GM18519 (cell line): ENCODE results near the gene JPH2.
"Not testable (repeated sequence)": the region's sequence is repeated elsewhere in the genome, so short reads cannot be mapped to it uniquely, and the experiment has no call there.

Source experiments
- ATAC-seq: cut with Tn5 transposase; IDR thresholded peaks from one replicate; pipeline ENCODE4 v1.9.1; 2021; ENCODE audit warnings: mild to moderate bottlenecking, moderate library complexity; ENCODE audit not compliant: unreplicated experiment, low FRiP score

The JPH2 gene

DNA sequence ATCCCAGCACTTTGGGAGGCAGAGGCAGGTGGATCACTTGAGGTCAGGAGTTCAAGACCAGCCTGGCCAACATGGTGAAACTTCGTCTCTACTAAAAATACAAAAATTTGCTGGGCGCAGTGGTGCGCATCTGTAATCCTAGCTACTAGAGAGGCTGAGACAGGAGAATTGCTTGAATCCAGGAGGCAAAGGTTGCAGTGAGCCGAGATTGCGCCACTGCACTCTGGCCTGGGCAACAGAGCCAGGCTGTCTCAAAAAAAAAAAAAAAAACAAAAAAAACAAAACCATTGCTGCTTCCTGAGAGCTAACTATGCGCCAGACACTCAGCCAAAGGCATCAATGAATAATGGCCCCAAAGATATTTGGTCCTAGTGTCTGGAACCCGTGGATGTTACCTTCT lies 57.7 kb downstream of the JPH2 start:
- not testable (repeated sequence) for ATAC-seq

DNA sequence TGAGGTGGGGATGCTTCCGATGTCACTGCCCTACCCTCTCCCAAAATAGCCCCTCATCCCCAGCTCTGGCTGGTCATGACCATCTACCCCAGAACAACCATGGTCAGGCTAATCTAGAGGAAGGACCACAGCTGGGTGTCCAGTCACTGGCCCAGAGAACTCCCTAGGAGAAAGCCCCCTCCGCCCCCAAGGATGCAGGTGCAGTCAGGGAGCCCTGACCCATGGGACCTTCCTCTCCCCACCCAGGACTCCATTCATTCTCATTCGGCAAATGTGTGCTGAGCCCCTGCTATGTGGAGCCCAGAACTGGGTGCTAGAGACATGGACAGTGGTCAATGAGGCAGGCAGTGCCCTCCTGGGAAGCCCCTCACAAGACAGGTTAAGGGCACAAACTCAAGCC lies 60.5 kb downstream of the JPH2 start:
- ATAC-seq: no peak

DNA sequence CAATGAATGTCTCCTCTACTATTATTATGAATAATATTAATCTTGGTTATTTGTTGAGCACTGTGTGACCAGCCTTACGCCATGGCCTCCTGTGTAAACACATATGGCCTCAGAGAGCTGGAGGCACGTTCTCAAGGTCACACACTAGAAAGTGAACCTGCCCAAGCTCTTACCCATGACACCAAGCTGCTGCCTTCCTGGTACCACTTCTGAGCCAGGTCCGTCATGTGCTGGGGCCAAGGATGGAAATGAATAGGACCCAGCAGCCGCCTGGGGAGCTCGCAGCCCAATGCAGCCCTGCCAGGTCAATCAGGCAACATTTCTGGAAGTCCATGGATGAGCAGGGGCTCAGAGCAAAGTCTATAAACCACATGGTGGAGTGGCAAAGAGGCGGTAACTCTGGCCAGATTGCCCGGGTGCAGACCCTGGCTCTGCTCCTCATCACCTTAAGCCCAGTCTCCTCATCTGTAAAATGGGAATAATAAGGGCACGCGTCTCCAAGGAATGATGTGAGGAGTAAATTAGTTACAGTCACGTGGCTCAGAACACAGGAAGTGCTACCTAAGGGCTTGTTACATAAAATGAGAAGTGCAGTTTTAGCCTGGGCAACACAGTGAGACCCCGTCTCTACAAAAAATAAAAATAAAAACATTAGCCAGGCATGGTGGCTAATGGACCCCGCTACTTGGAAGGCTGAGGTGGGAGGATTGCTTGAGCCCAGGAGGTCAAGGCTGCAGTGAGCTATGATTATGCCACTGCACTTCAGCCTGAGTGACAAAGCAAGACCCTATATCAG lies 61.5 kb downstream of the JPH2 start:
- no peak for ATAC-seq

DNA sequence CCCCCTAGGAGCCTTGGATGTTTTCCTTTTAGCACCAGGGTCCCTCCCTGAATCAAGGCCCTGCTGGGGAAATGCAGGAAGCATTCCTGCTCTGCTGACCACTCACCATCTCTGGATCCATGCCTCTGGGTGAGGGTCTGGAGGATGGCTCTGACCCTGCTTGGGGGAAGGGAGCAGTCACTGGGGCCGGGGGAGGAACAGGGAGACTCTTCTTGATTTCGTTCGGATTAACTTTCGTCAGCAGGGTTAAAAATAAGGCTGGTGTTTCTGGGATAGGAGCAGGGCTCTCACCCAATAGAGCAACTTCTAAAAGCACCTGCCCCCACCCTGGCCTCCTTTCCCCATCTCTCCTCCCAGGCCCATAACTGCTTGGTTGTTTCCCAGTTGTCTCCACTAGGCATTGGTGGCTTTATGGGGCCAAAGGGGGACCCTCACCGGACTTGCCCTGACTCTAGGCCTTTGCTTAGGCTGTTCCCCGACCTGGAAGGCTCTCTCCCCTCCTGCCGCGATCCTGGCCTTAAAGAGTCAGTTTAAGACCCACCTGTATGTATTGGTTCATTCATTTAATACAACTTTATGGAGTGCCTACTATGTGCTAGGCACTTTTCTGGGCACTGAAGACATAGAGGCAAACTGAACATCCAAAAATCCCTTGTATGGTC lies 63.0 kb downstream of the JPH2 start:
- ATAC-seq: no peak

DNA sequence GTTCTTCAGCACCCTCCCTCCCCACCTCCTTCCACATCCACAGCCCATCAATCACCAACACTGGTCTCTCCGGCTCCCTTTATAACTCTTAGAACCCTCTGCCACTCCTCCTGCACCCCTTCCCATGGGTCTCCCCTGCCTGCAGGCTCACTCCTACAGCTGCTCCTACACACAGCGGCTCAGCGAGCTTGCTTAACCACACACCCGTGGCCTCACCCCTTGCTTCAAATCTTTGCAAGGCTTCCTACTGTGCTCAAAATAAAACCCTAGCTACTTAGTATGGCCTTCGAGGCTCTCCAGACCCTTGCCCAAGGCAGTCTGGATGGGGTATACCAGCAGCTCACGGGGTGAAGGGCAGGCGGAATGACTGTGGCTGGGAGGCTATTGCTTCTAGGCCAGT lies 63.7 kb downstream of the JPH2 start:
- no peak for ATAC-seq

DNA sequence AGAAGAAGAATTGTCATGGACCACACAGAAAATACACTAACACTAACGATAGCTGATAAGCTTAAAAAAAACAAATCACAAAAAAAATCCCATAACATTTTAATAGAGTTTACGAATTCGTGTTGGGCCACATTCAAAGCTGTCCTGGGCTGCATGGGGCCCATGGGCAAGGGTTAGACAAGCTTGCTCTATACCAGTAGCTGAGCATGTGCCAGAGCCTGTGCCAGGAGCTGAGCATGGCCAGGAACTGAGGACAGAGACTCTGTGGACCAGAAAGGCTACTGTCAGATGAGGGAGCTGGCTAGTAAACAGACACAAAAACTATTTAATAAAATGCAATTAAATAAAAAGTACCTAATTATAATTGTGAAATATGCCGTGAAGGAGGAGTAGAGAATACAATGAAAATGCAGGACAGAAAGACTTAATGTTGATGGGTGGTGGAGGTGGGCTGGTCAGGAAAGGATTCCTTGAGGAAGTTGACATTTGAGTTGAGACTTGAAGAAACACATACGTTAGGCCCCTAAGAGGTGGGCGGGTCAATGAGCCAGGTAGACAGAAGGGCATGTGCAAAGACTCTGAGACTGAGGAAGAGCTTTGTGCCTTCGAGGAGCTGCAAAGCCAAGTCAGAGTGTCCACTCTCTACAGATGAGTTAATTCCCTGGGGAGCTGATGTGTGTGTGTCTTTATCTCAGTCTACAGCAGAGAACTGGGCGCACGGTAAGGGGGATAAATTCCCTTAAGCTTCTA lies 66.1 kb downstream of the JPH2 start:
- no peak for ATAC-seq

DNA sequence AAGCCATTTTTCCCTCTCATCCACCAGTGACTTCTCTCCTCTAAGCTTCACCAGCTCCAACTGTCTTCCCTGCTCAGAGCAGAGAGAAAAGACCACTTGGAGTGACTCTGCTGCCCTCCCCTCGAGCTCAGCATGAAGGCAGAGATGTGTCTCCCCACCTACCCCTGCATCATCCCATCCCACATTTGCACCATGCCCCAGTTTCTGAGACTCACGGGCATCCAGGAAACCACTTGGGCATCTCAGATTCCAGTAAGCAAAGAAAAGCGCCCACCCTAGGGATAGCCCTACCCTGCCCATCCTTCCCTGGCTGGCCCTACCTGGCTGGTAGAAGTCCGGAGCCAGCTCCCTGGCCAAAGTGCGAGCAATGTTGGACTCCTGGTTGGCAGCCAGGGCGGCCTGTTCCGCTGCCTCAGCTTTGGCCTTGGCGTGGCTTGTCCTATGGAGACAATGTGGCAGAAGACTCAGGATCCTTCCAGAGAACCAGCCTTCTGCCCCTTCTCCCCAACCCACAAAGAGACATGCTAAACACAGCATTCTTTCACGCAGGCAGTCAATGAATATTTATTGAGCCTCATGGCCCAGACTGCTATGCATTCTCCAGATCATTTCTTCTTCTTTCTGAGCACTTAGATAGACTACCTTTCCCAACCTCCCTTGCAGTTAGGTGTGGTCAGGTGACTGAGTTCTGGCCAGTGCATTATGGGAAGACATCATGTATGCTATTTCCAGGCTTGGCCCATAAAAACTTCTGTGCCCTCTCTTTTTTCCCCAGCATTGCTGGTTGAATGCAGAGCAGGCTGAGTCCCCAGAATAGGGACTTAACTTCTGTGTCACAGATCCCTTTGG lies 68.6 kb downstream of the JPH2 start:
- ATAC-seq: no peak

DNA sequence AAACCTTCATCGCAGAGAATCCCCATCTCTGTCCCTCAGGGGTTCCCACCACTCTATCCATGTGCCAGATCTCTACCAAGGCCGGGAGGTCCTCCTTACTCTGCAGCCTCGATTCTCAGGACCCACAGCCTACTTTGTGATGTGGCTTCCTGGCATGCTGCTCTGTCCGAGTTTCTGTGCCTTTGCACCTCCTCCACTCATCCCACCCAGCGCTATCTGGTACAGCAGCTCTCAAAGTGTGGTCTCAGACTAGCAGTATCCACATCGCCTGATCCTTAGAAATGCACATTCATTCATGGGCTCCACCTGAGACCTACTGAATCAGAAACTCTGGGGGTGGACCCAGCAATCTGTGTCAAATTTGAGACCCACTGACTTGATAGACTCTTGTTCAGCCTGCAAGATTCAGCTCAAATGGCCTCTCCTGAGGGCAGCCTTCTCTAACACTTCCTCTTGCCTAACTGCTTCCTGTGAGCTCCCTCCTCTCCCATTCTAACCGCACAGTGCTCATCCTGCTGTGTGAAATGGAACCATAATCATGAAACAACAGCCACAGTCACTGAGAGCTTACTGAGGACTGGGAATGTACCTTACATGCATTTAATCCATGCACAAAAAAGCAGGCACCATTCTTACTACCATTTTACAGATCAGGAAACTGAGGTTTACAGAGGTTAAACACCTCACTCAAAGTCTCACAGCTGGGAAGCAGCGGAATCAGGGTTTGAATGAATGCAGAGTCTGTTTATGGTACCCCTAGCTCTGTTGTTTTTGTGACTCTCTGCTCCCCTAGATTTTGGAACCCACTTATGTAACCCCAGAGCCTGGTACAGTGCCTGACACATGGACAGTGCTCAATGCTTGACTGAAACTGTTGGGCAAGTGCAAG lies 69.4 kb downstream of the JPH2 start:
- no peak for ATAC-seq

DNA sequence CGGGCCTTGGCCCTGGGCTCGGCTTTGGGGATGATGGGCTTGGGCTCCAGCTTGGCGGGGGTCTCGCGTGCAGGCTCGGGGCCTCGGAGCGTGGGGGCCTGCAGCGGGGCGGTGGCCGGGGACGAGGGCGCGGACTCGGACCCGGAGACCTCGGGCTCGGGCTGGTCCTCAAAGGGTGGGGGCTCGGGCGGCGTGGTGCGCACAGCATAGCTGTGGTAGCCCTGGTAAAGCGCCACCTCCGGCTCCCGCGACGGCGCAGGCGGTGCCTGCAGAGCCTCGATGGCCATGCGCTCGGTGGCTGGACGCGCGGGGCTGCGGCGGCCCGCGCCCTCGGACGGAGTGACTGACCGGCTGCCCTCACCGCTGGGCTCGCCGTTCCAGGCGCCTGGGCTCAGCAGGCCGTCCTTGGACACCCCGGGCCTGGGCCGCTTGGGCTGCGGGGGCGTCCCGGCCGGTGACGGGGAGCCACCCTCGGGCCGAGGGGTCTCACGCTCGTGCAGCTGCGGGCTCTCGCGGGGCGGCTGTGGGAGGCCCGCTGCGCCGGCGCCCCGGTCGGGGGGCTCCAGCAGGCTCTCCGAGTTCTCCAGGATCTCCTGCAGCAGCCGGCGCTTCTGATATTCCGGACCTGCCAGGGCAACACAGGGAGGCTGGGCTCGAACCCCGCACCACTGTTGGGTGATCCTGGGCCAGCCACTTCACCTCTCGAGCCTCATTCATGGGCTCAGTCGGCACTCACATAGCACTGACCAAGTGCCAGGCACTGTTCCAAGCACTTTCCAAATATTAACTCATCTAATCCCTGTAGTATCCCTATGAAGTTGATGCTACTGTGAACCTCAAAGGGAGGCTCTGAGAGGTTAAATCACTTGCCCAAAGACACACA lies 71.0 kb downstream of the JPH2 start:
- ATAC-seq: no peak

DNA sequence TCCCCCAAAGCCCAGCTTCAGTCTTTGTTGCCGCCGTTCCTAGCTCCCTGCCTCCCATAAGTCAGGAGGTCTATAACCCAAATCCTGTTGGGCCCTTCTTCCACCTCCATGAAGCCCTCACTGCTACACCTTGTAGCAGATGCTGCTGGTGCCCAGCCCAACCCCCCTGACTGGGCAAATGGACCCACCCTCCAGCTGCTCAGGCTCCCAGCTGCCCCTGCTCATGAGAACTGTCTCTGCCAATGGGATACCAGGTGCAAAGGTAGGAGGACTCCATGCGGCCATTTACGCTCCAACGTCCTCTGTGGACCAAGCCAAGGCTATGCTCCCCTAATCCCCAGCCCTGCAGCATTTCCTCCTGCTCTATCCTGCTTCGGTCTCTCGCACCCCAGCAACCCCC lies 71.8 kb downstream of the JPH2 start:
- ATAC-seq: no peak

DNA sequence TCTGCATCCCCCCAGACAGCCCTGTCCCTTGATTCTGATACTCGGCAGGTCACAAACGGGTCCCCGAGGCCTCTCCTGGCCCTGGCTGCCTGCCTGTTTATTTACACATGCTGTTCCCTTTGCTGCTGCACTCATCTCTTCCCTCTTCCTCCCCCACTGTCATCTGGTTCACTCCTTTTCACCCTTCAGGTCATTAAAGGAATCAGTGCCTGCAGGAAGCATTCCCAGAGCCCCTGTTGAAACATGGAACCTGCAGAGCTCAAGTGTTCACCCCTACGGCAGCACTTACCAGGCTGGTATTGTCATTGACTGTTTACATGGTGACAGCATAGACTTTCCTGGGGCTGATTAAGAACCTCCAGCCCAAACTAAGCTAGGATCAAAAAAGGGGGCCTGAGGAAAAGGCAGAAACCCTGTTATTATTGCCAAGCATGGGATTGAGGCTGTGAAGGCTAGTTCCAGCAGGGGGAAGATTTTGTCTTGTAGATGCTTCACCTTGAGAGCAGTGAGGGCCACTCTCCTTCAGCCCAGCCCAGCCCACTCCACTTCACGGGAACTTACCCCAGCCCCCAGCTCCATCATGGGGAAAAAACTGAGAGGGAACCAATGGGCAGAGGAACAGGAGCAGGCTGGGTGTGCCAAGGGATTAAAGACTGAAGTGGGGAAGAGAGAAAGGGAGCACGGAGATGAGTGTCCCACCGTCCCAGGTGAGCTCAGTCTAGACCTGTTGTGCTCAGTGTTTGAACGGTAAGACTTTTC lies 73.2 kb downstream of the JPH2 start:
- ATAC-seq: no peak

DNA sequence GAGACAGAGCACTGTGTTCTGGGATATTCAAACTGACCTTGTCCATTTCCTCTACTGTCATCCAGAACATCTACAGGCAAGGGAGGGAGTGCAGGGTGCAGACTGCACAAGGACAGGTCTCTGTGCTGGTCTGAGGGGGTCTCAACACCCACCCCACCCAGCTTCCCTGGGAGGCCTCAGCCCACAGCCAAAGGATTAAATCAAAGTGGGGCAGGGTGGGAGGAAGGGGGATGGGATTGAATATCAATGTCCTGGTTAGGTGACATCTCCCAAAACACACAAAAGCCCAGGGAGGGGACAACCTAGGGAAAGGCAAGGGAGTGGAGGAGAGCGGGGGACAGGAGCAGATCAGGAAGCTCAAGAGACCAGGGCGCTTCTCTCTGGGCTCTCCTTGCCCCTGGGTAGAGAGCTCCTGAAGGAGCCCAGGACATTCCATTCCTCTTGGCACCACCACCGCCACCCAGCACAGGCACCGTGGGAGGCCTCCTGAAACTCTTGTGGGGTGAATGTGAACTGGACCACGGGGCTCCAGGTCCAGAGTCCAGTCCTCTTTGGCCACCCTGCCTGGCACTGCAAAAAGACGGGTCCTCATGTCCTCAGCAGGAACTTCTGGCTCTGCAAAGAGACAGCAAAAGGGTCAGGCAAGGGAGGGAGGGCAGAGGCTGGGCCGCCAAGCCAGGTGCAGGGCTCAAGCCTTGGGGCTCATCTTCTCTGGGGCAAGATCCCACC lies 73.9 kb downstream of the JPH2 start:
- no peak for ATAC-seq

DNA sequence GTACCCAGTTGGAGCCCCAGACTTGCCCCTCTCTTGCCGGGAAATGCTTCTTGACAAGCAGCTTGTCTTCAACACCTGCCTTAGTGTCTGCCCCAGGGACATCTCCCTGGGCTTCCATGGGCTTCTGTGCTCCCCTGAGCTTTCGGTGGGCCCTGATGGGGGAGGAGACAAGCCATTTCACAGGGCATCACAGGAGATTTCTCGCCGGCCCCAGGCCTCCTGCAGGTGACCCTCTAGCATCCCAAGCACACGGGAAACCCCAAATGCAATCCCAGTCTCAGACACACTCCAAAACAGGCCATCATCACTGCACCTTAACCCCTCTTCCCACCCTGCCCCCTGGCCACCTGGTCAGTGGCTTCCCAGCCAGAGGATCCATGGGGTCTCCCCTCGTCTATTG lies 74.5 kb downstream of the JPH2 start:
- ATAC-seq: no peak

DNA sequence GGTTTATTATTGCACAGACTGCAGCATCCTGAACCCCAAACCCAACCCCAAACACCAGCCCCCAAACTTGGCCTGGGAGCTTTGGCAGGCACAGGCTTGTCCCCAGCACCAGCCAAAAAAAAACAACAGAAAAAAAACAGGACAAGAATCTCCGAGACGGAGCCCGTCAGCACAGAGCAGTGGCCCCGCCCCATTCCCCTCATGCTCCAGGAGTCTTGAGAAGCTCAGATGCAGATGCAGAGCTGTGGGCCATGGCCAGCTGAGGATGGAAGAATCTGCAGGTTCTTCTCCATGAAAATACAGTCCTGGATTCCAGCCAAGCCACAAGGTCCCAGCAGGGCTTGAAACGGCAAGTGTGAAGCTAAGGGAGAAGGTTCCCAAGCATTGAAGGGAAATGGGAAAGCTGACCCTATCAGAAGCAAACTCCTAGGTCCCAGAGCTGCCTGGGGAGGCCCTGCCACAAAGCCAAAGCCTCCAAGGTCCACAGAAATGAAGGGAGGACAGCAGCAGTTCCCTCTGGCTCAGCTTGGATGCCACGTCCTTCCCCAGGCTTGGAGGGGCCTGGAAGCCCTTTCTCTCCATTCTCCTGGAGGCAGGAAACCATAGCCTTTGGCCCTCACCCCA lies 75.2 kb downstream of the JPH2 start:
- ATAC-seq: no peak

DNA sequence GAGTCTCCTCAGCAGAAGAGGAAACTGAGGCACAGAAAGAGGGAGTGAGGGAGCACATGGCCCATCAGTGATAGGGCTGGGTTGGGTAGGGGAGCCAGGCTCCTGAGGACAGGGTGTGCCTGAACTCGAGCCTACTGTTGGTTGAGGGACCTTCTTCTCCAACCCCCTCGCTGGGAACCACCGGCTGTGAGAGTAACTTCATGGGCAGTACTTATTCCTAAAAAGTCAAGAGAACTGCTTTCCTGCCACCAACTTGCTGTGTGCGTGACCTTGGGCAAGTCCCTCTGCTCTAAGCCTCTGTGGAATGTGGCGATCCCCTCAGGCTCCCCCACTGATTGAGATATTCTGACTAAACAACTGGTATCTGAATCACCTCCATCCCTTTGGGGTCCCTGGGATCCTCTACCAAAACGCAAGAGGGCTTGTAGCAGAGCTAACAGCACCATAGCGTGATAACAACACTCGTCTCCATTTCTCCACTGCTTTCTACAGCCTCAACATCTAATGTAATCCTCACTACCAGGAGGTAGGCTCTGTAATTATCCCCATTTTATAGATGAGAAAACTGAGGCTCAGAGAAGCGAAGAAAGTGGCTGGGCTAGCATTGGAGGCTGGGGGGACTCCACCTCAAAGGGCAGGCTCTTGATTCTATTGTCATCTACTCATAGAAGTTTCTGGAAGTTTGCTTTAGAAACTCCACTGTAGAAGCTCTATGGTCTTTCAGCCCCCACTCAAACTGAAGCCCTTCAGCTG lies 76.0 kb downstream of the JPH2 start:
- ATAC-seq: no peak

DNA sequence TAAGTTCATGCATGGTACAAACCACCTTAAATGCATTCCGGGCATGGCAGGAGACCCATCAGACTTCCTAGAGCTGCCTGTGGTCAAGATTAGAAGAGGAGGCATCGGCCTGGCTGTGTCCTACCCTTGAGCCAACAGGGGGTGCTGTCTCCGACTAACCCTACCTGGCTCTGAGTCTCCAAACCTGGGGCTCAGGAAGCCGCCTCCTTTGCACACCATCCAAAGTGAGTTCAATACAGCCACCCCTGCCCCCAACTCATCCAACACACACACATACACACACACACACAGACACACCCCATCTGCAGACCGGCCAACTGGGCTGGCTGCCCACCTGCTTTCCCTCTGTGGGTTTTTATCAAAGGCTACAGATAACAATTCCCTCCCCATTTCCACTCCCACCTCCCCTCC lies 77.0 kb downstream of the JPH2 start:
- no peak for ATAC-seq
